Vagina (tissue), 2 donors: ENCODE measurements around the gene COA1. TPM values are rescaled to one million over a fixed set of nuclear protein-coding genes. Genes with fewer than 3 reads are reported as not detected.

Source experiments
- DNase-seq, 2 donors: peaks; one replicate each; pipeline ENCODE4 v3.0.0-alpha.2; 2017; ENCODE audit errors: extremely low spot score in 2 of 2
- H3K27ac ChIP-seq: fragments of 200-600 bp; sonication (generic); one replicate; pipeline ENCODE4 v1.5.1; 2019
- H3K27me3 ChIP-seq: fragments of 200-600 bp; sonication (generic); one replicate; pipeline ENCODE4 v1.5.1; 2019
- H3K36me3 ChIP-seq, 2 donors: fragments of 200-600 bp; sonication (generic); one replicate each; pipeline ENCODE4 v1.5.1; 2017 to 2019
- H3K4me1 ChIP-seq: fragments of 200-600 bp; sonication (generic); one replicate; pipeline ENCODE4 v1.5.1; 2019
- H3K4me3 ChIP-seq, 2 donors: fragments of 200-600 bp; sonication (generic); 1 replicate in 1 of 2; 2 replicates in 1 of 2; pipeline ENCODE4 v1.5.1; 2016 to 2019
- H3K9me3 ChIP-seq: fragments of 200-600 bp; sonication (generic); one replicate; pipeline ENCODE4 v1.5.1; 2019
- CTCF ChIP-seq, 3 experiments: fragments of 450-650 bp in 2 of 3; fragments of 200-600 bp in 1 of 3; sonication (generic) in 1 of 3; IDR thresholded peaks; one replicate each; pipeline ENCODE4 v1.5.1; 2017 to 2019; ENCODE audit warnings: antibody characterized with exemption in 3 of 3, mild to moderate bottlenecking in 2 of 3, moderate library complexity in 2 of 3
- POLR2A ChIP-seq, 2 donors: fragments of 450-650 bp; IDR thresholded peaks; one replicate each; pipeline ENCODE4 v1.6.1; 2017; ENCODE audit warnings: antibody characterized with exemption in 2 of 2, mild to moderate bottlenecking in 2 of 2, moderate library complexity in 2 of 2
- POLR2AphosphoS5 ChIP-seq, 2 donors: sonication (generic); formaldehyde crosslinking; IDR thresholded peaks; one replicate each; pipeline ENCODE4 v1.9.0; 2017; ENCODE audit warnings: antibody characterized with exemption in 2 of 2, mild to moderate bottlenecking in 2 of 2, low read depth in 1 of 2; ENCODE audit not compliant: insufficient read depth in 1 of 2
- intact Hi-C: fragments of 100-400 bp; cut with DNase I; formaldehyde crosslinking; loops from one replicate; pipeline ENCODE4 v1.15.1; 2023
- total RNA-seq: library from RNA; depleted of rRNA; stranded (reverse); fragments of >200 nt; gene quantifications from one replicate; pipeline ENCODE4 v1.2.3, GENCODE V29; 2016

COA1 gene
- total RNA-seq, 1 donor from 2014 or later: 47.6 TPM

- Histone ChIP-seq H3K27ac (peak overlapping the region; percentile 27), H3K9me3 (no peaks in the 10 kb centered on the region), H3K4me3 (no peak overlapping the region), H3K4me1 (peaks cover 18% of the 10 kb centered on the region), H3K36me3 (no peaks in the 10 kb centered on the region), H3K27me3 (no peaks in the 10 kb centered on the region)
- intact Hi-C loops: loop anchor here (10.0 kb wide), 1 partner anchor 55 kb away; the partner anchor contains the start of gene STK17A
- peak in 1 of 2 donors; percentile 70 for TF ChIP-seq POLR2AphosphoS5 (IDR thresholded peaks at IDR 0.05; ENCODE audit: insufficient read depth in 1 of 2, low read depth in 1 of 2)
- no peak for TF ChIP-seq CTCF (IDR thresholded peaks at IDR 0.05)
- DNase-seq: no peak
Measured at GRCh38 chr7:43639858-43640491, 89.3 kb downstream of the COA1 start.

GRCh38 chr7:43637114-43637806, 92.1 kb downstream of the COA1 start:
- H3K27me3 ChIP-seq: no peaks in the 10 kb centered on the region
- H3K36me3 ChIP-seq: no peaks in the 10 kb centered on the region
- intact Hi-C loops: no loop called here
- no peak overlapping the region for H3K4me3 ChIP-seq
- no peaks in the 10 kb centered on the region for H3K9me3 ChIP-seq
- H3K27ac ChIP-seq: no peak overlapping the region
- H3K4me1 ChIP-seq: peaks cover 18% of the 10 kb centered on the region
- no peak for DNase-seq
- TF ChIP-seq POLR2AphosphoS5 (IDR thresholded peaks at IDR 0.05; ENCODE audit: insufficient read depth in 1 of 2, low read depth in 1 of 2) (peak in 1 of 2 donors; percentile 66), CTCF (IDR thresholded peaks at IDR 0.05) (no peak)

- peaks cover 18% of the 10 kb centered on the region for H3K4me1 ChIP-seq
- no peak overlapping the region for H3K4me3 ChIP-seq
- no peaks in the 10 kb centered on the region for H3K36me3 ChIP-seq
- H3K27ac ChIP-seq: no peak overlapping the region
- intact Hi-C loops: no loop called here
- DNase-seq: no peak
- H3K27me3 ChIP-seq: no peaks in the 10 kb centered on the region
- no peaks in the 10 kb centered on the region for H3K9me3 ChIP-seq
- TF ChIP-seq CTCF (IDR thresholded peaks at IDR 0.05): no peak
- no peak for TF ChIP-seq POLR2A (IDR thresholded peaks at IDR 0.05)
- peak in 1 of 2 donors; percentile 66 for TF ChIP-seq POLR2AphosphoS5 (IDR thresholded peaks at IDR 0.05; ENCODE audit: insufficient read depth in 1 of 2, low read depth in 1 of 2)
Measured at GRCh38 chr7:43636093-43636492, 93.2 kb downstream of the COA1 start.

GRCh38 chr7:43634384-43634783, 94.9 kb downstream of the COA1 start:
- intact Hi-C loops: no loop called here

More at GRCh38 chr7:43634384-43634783, 94.9 kb downstream of the COA1 start:
- no peak overlapping the region for H3K4me3 ChIP-seq
- no peaks in the 10 kb centered on the region for H3K27me3 ChIP-seq
- no peak for TF ChIP-seq POLR2AphosphoS5 (IDR thresholded peaks at IDR 0.05; ENCODE audit: insufficient read depth in 1 of 2, low read depth in 1 of 2)
- TF ChIP-seq POLR2A (IDR thresholded peaks at IDR 0.05): no peak
- no peak for TF ChIP-seq CTCF (IDR thresholded peaks at IDR 0.05)
- H3K4me1 ChIP-seq: peaks cover 1% of the 10 kb centered on the region
- no peak for DNase-seq
- no peaks in the 10 kb centered on the region for H3K9me3 ChIP-seq
- H3K27ac ChIP-seq: no peak overlapping the region
- no peaks in the 10 kb centered on the region for H3K36me3 ChIP-seq
